ENCODE measurements around the gene NFE2L2.
"Not testable (repeated sequence)": the region's sequence is repeated elsewhere in the genome, so short reads cannot be mapped to it uniquely, and the experiment has no call there.

The NFE2L2 gene

DNA sequence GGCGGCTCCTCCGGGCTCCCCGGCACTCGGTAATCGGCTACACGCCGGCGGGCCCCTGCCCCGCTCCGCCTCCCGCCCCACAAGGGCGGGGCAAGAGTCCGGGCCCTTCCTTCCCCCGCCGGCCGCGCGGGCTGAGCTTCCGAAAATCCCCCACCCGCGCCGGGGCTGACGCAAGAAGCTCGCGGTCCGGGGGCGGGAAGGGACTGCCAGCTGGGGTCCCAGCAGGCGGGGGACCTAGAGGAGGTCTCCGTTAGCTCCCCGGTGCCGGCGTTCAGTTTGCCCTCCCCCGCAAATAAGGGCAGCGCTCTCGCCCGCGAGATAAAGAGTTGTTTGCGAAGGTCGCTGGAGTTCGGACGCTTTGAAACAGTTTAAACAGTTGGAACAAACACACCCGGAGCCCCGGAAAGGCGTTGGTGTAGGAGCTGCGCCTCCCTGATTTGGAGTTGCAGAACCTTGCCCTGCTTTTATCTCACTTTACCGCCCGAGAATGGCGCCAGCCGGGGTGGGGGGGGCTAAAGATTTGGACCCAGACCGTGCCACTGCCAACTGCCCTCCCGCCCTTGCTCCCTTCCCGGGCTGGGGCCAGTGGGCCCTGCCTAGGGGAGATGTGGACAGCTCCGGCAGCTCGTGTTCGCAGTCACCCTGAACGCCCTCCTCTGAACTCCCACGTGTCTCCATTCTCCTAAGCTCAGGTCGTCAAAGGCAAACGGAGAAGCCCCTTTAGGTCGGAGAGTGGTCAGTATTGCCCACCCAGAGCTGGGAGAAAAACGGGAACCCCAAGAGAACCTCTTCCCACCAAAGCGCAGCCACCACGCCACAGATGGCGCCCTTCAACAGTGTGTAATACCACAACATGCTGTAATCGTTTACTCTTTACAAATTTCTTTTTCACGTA lies at the start of gene NFE2L2:
NFE2L2 (minus strand) TSS at position 35 of the 895 bp plus-strand sequence. CDS start 151 bp downstream, outside the sequence.
- peak; percentile 84 to 87 for DNase-seq (ENCODE audit: low read depth in 2 of 2)

DNA sequence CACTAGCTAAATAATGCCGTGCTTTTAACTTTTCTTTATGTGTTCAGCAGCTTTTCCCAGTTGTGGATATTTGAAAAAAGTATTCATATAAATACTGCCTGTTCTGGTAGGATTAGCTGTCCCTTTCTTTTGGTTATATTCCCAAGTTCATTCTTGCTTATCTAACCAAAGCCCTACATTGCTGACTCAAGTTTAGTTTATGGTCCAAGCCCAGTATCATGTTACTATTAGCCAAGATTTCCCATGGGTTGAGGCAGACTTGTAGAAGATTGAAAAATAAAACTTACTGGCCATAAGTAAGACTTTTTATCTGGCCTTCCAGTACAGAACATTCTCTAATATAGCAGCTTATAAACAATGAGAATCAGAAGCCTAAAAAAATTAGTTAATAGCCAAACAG lies 49.7 kb upstream of the NFE2L2 start:
- no peak for DNase-seq (ENCODE audit: low read depth in 2 of 2)

DNA sequence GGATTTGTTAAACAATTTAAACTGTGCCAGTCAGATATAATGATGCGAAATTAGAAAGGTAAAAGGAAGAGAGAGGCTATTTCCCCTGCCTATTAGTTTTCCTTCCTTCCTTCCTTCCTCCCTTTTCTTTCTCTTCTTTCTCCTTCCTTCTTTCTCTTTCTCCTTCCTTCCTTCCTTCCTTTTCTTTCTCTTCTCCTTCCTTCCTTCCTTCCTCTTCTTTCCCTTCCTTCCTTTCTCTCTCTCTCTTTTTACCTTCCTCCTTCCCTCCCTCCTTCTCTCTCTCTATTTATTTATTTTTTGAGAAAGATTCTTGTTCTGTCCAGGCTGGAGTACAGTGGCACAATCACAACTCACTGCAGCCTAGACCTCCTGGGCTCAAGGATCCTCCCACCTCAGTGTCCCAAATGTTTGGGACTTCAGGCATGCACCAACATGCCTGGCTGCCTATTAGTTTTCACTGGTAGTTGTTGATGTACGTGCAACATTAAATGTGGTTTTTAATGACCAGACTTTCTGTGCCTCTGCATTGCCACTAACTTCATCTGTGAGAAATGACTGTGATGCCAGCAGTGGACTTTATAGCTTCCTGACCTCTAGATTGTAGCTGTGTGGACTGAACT lies 48.7 kb upstream of the NFE2L2 start:
- DNase-seq (ENCODE audit: low read depth in 2 of 2): no peak

DNA sequence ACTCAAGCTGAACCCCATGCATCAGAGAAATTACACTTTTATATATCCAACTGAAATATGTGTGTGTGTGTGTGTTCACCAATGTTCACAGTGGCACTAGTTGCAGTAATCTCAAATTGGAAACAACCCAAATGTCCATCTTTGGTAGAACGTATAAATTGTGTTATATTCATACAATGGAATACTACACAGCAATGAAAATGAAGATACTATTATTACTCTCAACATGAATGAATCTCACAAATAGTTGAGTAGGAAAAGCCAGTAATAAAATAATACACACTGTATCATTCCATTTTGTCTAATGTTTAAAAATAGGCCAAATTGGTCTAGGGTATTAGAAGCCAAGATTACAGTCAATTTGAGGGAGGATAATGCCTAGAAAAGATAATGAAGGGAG lies 48.0 kb upstream of the NFE2L2 start:
- no peak for DNase-seq (ENCODE audit: low read depth in 2 of 2)

DNA sequence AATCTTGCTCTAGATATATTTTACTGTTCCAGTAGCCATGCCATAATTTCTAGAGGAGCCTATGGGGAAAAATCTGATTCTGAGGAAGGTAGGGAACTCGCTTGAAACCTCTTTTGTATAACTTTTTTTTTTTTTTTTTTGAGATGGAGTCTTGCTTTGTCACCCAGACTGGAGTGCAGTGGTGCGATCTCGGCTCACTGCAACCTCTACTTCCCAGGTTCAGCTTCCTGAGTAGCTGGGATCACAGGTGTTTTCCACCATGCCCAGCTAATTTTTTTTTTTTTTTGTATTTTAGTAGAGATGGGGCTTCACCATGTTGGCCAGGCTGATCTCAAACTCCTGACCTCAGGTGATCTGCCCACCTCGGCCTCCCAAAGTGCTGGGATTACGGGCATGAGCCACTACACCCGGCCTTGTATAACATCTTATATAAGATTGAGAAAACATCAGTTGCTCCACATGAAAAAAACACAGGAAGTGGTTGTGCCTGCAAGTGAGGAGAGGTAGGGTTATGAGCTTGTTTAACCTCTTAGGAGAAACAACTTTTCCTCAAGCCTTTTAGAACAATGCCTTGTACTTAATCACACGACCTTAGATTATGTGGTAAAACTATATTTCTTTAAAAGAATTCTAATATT lies 45.3 kb upstream of the NFE2L2 start:
- not testable (repeated sequence) for DNase-seq (ENCODE audit: low read depth in 2 of 2)

DNA sequence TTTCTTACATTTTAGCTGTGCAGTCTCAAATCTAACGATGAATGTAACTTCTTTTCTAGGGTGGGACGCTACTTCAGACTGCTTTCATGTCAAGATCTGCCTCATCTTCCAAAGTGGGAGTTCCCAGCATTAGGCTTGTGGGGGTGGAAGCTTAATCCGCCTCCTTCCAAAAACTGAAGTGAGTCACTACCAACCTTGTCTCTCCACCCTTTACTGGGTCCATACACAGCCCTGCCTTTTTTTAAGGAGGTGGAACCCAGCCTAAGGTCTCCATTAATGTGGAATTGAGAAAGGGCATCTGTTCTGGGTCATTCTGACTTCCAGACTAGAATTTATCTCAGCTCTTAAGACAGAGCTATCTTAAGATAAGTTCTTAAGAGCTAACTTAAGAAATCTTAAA lies 42.0 kb upstream of the NFE2L2 start:
- DNase-seq (ENCODE audit: low read depth in 2 of 2): no peak

DNA sequence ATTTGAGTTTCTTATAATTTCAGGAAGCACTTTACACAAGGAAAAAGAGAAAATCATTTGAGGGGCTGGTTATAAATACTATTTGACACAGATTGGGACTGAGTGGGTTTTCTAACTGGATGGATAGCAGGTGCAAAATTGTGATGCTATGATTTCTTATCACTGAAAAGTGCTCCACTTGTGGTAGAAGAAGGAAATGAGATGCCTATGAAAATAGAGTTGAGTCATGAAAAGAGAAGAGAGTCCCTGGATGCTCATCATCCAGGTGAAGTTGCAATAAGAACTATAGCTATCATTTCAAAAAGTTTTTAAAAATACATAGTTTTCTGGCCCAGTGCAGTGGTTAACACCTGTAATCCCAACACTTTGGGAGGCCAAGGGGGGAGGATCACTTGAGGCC lies 39.4 kb upstream of the NFE2L2 start:
- no peak for DNase-seq (ENCODE audit: low read depth in 2 of 2)

DNA sequence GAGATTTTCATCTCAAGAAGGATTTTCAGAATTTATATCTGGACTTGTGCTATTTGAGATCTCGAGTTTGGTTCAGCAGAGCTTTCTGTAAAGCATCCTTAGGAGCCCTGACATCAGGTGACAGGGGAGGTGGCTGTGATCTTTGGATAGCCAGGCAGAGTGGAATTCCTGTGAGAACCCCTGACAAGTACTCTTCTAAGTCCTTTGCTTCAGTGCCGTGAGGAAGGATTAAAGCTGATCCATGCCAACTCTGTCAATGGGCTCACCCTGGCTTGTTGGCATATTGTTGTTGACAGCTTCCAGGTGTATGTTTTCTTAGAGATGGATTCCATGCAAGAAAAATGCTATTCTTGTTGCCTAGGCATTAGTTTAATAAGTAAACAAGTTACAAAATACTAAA lies 38.0 kb upstream of the NFE2L2 start:
- DNase-seq (ENCODE audit: low read depth in 2 of 2): no peak

DNA sequence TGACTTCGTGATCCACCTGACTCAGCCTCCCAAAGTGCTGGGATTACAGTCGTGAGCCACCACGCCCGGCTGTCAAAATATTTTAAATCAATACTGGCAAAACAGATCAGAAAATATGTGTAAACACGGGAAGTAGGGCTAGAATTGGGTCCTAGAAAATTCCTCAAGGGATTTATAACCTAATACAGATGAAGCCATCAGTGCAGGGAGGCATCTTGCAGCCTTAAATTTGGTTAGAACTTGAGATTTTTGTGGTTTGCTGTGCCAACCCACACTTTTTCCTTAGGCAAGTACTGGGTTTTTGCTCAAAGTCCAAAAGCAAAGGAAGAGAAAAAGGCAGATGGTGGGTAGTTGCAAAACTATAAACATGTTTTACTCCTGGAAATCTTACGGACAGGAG lies 33.7 kb upstream of the NFE2L2 start:
- DNase-seq (ENCODE audit: low read depth in 2 of 2): no peak

DNA sequence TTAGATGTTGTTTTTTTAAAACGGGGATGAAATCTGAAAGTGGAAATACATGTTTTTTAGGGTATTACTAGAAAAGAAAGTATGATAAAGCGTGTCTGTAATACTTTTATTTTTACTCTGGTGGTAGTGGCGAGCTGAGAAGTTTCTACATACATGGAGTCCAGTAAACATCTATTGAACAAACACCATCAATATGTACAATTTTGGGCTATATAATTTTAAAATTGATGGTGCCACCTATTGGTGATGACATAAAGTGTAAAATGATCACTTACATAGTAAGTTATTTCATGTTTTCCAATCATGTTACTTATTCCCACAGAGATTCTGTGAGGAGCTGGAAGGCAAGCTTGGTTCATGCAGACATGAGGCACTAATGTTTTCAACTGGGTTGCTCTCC lies 31.5 kb upstream of the NFE2L2 start:
- DNase-seq (ENCODE audit: low read depth in 2 of 2): peak in 1 of 2 experiments; percentile 27

DNA sequence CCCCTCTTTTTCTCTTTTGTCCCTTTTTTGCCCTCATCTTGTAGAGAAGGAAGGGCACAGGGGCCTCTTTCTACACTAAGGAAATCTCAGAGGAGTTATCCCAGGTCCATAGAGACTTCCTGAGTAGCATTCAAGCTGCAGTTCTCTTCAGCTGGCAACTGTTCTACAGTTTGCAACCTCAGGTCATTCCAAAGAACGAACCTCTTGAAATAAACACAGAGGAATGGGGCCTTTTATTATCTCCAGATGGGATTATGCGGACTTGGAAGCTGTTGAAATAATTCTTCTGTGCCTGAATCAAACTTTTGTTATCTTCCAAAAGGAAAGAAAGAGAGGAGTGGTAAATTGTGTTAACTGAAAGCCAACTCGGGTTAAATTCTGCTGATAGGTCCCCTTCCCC lies 31.0 kb upstream of the NFE2L2 start:
- DNase-seq (ENCODE audit: low read depth in 2 of 2): peak; percentile 79 to 83

DNA sequence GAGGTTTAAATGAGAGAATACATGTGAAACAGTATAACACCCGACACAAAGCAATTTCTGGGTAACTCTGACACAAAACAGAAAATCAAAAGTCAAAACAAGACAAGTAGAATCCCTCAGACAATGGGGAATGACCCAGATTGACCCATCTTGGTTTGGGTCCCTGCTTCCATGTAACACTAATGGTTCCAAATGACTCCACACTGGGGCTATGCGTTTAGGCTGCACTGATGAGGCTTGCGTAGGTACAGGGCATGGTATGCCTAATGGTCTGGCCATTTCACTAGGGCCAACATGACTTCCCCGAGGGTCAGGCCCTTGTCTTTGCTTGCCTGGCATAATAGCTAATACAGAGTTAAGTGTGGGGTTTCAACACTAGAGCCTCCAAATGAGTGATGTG lies 27.2 kb upstream of the NFE2L2 start:
- no peak for DNase-seq (ENCODE audit: low read depth in 2 of 2)

DNA sequence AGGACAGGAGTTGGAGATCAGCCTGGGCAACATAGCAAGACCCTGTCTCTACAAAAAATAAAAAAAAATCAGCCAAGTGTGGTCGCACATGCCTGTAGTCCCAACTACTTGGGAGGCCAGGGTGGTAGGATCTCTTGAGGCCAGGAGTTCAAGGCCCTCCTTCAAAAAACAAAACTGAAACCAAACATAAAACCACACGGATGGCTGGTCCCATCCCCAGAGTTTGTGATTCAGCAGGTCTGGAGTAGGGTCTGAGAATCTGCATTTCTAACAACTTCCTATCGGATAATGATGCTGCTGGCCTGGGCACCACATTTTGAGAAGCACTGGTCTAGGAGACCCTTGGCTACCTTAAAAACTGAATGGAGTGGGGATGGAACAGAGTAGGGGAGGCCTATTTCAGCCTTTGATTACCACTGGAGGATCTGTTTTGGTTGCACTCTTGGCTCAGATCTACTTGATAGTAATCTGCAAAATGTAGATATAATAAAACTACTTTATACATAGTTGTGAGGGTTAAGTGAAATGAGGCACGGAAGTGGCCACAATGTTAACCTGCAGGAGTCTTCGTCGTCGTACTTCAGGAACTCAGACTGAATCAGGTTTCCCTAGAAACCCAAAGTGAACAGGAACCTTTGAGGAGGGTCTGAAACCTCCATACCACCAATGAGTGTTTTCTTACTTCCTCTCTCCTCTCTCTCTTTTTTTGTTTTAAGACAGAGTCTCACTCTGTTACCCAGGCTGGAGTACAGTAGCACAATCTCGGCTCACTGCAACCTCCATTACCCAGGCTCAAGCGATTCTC lies 25.5 kb upstream of the NFE2L2 start:
- DNase-seq (ENCODE audit: low read depth in 2 of 2): no peak

DNA sequence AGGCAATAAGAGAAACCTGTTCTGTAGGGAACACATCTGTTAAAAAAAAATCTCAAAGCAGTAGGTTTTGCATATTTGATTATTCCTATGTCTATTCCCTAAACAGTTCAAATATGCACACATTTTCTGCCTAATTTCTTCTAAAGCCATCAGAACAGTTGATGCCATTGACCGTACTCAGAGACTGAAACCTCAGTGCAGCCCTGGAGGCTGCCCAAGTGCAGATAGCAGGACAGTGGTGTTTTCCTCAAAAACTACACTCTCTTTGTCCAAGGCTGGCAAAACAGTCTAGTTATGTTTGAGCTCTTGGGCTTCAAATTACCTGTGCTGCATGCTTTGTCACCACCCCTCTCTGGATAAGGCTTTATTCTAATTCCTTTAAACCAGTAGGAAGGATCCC lies 23.3 kb upstream of the NFE2L2 start:
- no peak for DNase-seq (ENCODE audit: low read depth in 2 of 2)

DNA sequence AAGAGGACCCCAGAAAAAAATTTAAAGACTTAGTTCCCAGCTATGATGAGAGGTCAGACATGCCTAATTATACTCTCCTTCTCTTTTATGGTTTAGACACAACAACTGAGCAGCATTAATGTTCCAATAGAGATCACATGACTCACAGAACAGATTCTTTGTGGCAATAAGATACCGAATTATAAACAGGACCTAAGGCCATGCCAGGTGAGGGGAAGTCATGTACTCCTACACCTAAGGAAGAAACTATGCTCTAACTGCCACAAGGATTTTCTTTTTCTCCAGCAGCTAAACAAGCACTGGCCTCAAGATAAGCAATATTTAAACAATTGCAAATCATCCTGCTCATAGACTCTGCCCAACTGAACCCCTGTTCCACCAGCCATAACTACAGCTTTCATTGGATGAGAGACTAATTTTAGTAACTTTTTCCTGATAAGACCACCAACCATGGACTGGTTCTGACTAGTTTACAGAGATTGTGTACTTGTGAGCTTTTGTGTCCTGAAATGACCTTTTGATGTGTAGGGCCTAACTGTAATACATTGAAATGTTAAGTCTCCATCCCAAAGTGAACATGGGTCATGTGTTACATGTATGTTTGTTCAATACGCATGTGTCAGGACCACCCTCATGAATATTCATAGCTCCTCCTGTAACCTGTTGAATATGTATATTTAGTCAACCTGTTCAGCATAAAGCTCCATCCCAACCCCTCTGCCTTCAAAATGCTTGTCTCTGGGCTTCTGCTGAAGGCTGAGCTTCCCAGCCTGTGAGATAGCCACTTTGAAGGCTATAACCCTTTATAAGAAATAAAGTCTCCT lies 21.6 kb upstream of the NFE2L2 start:
- no peak for DNase-seq (ENCODE audit: low read depth in 2 of 2)

DNA sequence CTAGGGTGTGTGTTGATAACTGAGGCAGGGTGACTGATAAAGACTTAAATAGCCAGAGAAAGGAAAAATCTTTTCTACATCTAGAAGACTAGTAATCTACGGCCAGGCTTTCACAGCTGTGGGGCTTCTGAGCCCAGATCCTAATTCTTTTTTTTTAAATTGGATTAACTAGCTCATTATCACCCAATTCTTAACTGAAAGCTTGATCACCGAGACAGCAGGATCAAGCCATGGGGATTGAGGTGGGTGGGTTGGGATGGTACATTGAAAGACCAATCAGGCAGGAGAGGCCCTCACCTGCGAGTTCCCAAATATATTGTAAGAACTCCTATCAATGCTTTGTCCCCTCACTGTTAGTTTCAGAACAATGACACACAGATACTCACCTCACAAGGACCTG lies 20.0 kb upstream of the NFE2L2 start:
- DNase-seq (ENCODE audit: low read depth in 2 of 2): no peak

DNA sequence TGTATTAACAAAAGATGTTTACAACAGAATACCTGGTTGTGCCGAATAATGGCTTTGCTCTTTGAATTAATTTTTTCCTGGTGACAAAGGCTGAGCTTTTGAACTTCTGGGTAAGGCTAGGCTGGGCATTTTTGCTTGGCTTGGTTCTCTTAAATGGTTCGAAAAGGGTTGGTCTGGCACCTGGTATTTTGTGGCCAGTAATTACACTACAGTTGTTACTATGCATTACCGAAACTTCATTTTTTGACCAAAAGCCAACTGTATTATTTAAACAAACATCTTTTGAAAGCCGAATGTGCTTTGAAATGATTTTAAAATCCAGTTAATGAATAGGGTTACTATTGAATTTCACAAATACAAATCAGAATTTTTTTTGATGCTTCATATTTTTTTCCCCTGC lies 19.4 kb upstream of the NFE2L2 start:
- no peak for DNase-seq (ENCODE audit: low read depth in 2 of 2)

DNA sequence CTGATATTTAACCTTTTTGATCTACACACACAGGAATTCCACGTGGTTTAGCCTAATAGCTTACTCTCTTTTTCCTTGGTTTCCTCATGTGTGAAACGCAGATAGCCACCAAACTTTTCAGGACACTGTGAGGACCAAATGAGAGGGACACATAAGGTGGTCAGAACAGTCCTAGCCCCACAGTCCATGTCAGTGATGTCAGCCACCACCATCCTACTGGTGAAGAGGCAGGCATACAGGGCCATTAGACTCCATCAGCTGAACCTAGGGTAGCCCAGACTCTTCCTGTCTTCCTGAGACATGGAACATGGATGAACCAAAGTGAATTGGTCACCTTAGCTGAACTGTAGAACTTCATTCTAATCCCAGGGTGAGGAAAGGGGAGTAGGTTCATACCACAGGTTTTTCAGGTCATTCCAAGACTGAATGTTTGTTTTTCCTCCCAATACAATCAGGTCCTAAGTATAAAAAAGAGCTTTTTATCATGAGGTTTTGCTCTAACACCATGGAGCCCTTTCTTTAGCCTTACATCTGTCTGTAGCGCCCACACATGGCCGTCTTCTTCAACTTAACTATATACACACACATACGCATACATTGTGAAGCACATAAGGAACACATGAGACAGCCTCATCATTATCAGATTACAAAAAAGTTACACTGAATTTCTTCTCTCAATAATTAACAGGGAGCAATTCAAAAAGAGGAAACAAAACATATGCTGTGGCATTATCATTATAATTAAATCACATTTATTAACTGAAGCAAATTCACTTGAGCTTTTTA lies 18.5 kb upstream of the NFE2L2 start:
- DNase-seq (ENCODE audit: low read depth in 2 of 2): no peak

DNA sequence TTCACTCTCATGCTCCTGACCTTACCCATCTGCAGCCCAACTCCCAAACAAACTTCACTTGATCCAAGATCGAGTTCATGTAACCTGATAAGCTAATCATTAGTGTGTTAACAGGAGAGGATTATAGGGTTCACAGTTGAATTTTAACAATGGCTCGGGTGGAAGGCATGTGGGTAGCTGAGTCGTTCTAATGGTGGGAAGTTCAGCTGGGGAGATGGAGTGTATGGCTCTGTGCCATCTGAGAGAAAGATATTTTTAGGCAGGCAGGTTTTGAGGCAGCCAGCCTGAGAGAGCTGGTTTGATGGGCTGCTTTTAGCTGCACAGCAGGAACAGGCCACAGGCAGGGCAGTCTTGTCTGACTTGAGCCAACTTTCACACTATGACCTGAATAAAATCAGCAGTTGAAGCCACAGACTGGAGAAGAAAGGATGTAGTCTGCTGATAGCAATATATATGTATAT lies 17.7 kb upstream of the NFE2L2 start:
- no peak for DNase-seq (ENCODE audit: low read depth in 2 of 2)

All from fibroblast of skin of left quadriceps (primary cell).